SIG-M5 treated with dmso at 0.1 percent for 504 hours (cell line): ENCODE measurements around the gene ZBED2.
"Not testable (repeated sequence)": the region's sequence is repeated elsewhere in the genome, so short reads cannot be mapped to it uniquely, and the experiment has no call there.

Experiments used
- DNase-seq: peaks from one replicate; lab custom pipeline; 2025; ENCODE audit not compliant: unreplicated experiment; lab: John Stamatoyannopoulos, UW

Gene ZBED2

GRCh38 chr3:111577113-111577512 is 18.0 kb downstream of the ZBED2 start:
- no peak for DNase-seq

- no peak for DNase-seq
Measured at GRCh38 chr3:111571907-111572460, 23.2 kb downstream of the ZBED2 start.

GRCh38 chr3:111571282-111571681 is 23.9 kb downstream of the ZBED2 start:
- no peak for DNase-seq

GRCh38 chr3:111570404-111571030 is 24.6 kb downstream of the ZBED2 start:
- no peak for DNase-seq

GRCh38 chr3:111568911-111569310 is 26.2 kb downstream of the ZBED2 start:
- DNase-seq: no peak

- DNase-seq: no peak
Measured at GRCh38 chr3:111568355-111568754, 26.8 kb downstream of the ZBED2 start.

GRCh38 chr3:111566844-111567243 is 28.3 kb downstream of the ZBED2 start:
- no peak for DNase-seq

- not testable (repeated sequence) for DNase-seq
Measured at GRCh38 chr3:111561902-111562301, 33.2 kb downstream of the ZBED2 start.

GRCh38 chr3:111548756-111549155 is 46.4 kb downstream of the ZBED2 start:
- no peak for DNase-seq

- no peak for DNase-seq
Measured at GRCh38 chr3:111548092-111548491, 47.1 kb downstream of the ZBED2 start.

GRCh38 chr3:111547631-111548030 is 47.5 kb downstream of the ZBED2 start:
- no peak for DNase-seq

GRCh38 chr3:111545349-111545748 is 49.8 kb downstream of the ZBED2 start:
- DNase-seq: no peak
